Testis (tissue), 2 donors: ENCODE results near the gene LDAH.

Experiments
- CTCF ChIP-seq, 3 experiments: fragments of 450-650 bp in 2 of 3; fragments of 200-600 bp in 1 of 3; sonication (generic) in 1 of 3; IDR thresholded peaks; one replicate each; pipeline ENCODE4 v1.5.1; 2016 to 2019; ENCODE audit warnings: antibody characterized with exemption in 3 of 3, mild to moderate bottlenecking in 2 of 3, moderate library complexity in 1 of 3
- POLR2A ChIP-seq: fragments of 450-650 bp; IDR thresholded peaks from one replicate; pipeline ENCODE4 v1.6.1; 2017; ENCODE audit warnings: antibody characterized with exemption, mild to moderate bottlenecking, moderate library complexity

- TF ChIP-seq CTCF (IDR thresholded peaks at IDR 0.05) (no peak), POLR2A (no peak)
Observed at GRCh38 chr2:20759487-20759886, 63.4 kb downstream of the LDAH start.
